B cell (primary cell): ENCODE results near the gene OTOF. TPM values are rescaled to one million over a fixed set of nuclear protein-coding genes. Genes with fewer than 3 reads are reported as not detected.

ENCODE experiments used
- ATAC-seq: fragments of 200-7000 bp; cut with Tn5 transposase; one replicate; pipeline ENCODE4 v1.10.0; 2021; ENCODE audit warnings: low read depth, mild to moderate bottlenecking, moderate number of reproducible peaks, moderate library complexity
- CTCF ChIA-PET: fragments of 350-600 bp; sonication (Branson Sonifier 250); formaldehyde crosslinking; loops from one replicate; lab custom pipeline; 2021; ENCODE audit warnings: antibody characterized with exemption, inconsistent platforms; lab: Charles Lee
- POLR2A ChIA-PET: fragments of 350-600 bp; sonication (Branson Sonifier 250); formaldehyde crosslinking; loops from one replicate; lab custom pipeline; 2021; ENCODE audit warnings: antibody characterized with exemption; lab: Charles Lee
- DNase-seq: peaks from one replicate; pipeline ENCODE4 v3.0.0; 2013
- H2AFZ ChIP-seq: 2 replicates; pipeline ENCODE4 v1.6.1; 2012; ENCODE audit warnings: mild to moderate bottlenecking, low read depth, low read length; ENCODE audit not compliant: insufficient read depth, poor library complexity, severe bottlenecking
- H3K27ac ChIP-seq, 2 donors: 1 replicate in 1 of 2; 2 replicates in 1 of 2; pipeline ENCODE4 v1.5.1; 2012 to 2013; ENCODE audit warnings: low read length in 2 of 2, mild to moderate bottlenecking in 2 of 2, moderate library complexity in 1 of 2
- H3K27me3 ChIP-seq, 4 experiments: fragments of 200-600 bp in 1 of 4; sonication (generic) in 1 of 4; replicated peaks in 1 of 4; 1 replicate in 2 of 4; 2 replicates in 2 of 4; pipeline versions ENCODE4 v1.6.1 to v1.7.0; 2013 to 2016; ENCODE audit warnings: low read length in 3 of 4, mild to moderate bottlenecking in 2 of 4, mixed read lengths in 1 of 4, moderate library complexity in 1 of 4; ENCODE audit not compliant: insufficient read depth in 4 of 4, control insufficient read depth in 3 of 4; ENCODE audit errors: control extremely low read depth in 1 of 4
- H3K36me3 ChIP-seq, 2 experiments: replicated peaks in 1 of 2; 1 replicate in 1 of 2; 2 replicates in 1 of 2; pipeline versions ENCODE4 v1.6.1 to v1.7.1; 2013; ENCODE audit warnings: low read length in 1 of 2; ENCODE audit not compliant: insufficient read depth in 2 of 2, control insufficient read depth in 1 of 2; ENCODE audit errors: control extremely low read depth in 1 of 2, extremely low read depth in 1 of 2
- H3K4me1 ChIP-seq, 2 donors: fragments of 200-600 bp in 1 of 2; sonication (generic) in 1 of 2; 1 replicate in 1 of 2; 2 replicates in 1 of 2; pipeline versions ENCODE4 v1.5.1 to v1.6.1; 2013 to 2017; ENCODE audit warnings: low read length in 2 of 2; ENCODE audit not compliant: control insufficient read depth in 2 of 2, insufficient read depth in 2 of 2
- H3K4me2 ChIP-seq: replicated peaks from 2 replicates; pipeline ENCODE3; 2012; ENCODE audit warnings: mild to moderate bottlenecking, low read depth, low read length; ENCODE audit not compliant: poor library complexity, severe bottlenecking
- H3K4me3 ChIP-seq, 5 experiments: fragments of 200-600 bp in 1 of 5; sonication (generic) in 1 of 5; 1 replicate in 3 of 5; 2 replicates in 2 of 5; pipeline versions ENCODE4 v1.5.1 to v1.7.0; 2011 to 2016; ENCODE audit warnings: low read length in 4 of 5, mild to moderate bottlenecking in 4 of 5, low read depth in 2 of 5, control low read depth in 1 of 5, moderate library complexity in 1 of 5; ENCODE audit not compliant: insufficient read depth in 1 of 5; ENCODE audit errors: control extremely low read depth in 1 of 5, extremely low read depth in 1 of 5
- H3K79me2 ChIP-seq: fragments of 200-600 bp; sonication (generic); one replicate; pipeline ENCODE4 v1.6.0; 2016; ENCODE audit warnings: low read length; ENCODE audit not compliant: control insufficient read depth, insufficient read depth
- H3K9ac ChIP-seq: fragments of 200-600 bp; sonication (generic); 2 replicates; pipeline ENCODE4 v1.6.1; 2017; ENCODE audit warnings: mild to moderate bottlenecking, low read length, moderate library complexity
- H3K9me3 ChIP-seq, 3 donors: one replicate each; pipeline versions ENCODE4 v1.6.1 to v1.7.1; 2013; ENCODE audit warnings: low read length in 2 of 3; ENCODE audit not compliant: control insufficient read depth in 2 of 3, insufficient read depth in 1 of 3; ENCODE audit errors: control extremely low read depth in 1 of 3
- H4K20me1 ChIP-seq: 2 replicates; pipeline ENCODE4 v1.6.0; 2012; ENCODE audit warnings: mild to moderate bottlenecking, low read length; ENCODE audit not compliant: insufficient read depth, control insufficient read depth, poor library complexity, severe bottlenecking
- H3K27ac Mint-ChIP-seq: one replicate; pipeline ENCODE4 v1.8.0; 2021; ENCODE audit warnings: mixed read lengths
- H3K27me3 Mint-ChIP-seq: one replicate; pipeline ENCODE4 v1.8.0; 2021; ENCODE audit warnings: mixed read lengths
- H3K4me1 Mint-ChIP-seq: one replicate; pipeline ENCODE4 v1.8.0; 2021; ENCODE audit warnings: mixed read lengths
- H3K4me3 Mint-ChIP-seq: one replicate; pipeline ENCODE4 v1.8.0; 2021; ENCODE audit warnings: mixed read lengths
- H3K9me3 Mint-ChIP-seq: one replicate; pipeline ENCODE4 v1.8.0; 2022; ENCODE audit warnings: mixed read lengths; ENCODE audit not compliant: insufficient read depth
- CTCF ChIP-seq: fragments of 200-600 bp; IDR thresholded peaks from one replicate; pipeline ENCODE4 v1.8.0; 2022; ENCODE audit warnings: antibody characterized with exemption, mild to moderate bottlenecking
- EZH2 ChIP-seq: IDR thresholded peaks from 2 replicates; pipeline ENCODE4 v1.6.1; 2012; ENCODE audit warnings: borderline replicate concordance, low read depth, mild to moderate bottlenecking, moderate library complexity, low read length; ENCODE audit not compliant: insufficient read depth, poor library complexity, severe bottlenecking
- WGBS: methylation state at CpG from one replicate; pipeline ENCODE4 v1.1.5; 2013; ENCODE audit warnings: missing lambda C conversion rate; ENCODE audit not compliant: insufficient coverage; 5-methylcytosine and 5-hydroxymethylcytosine counted together
- intact Hi-C: fragments of 100-400 bp; cut with micrococcal nuclease; formaldehyde crosslinking; loops from one replicate; pipeline ENCODE4 v1.10.0; 2022
- polyA plus RNA-seq: library from polyadenylated mRNA; depleted of rRNA; stranded (reverse); fragments of >200 nt; gene quantifications from 2 replicates; pipeline ENCODE4 v1.2.3, GENCODE V29; 2012
- total RNA-seq, 2 donors: library from RNA; stranded (reverse); fragments of 120-200 nt in 1 of 2; gene quantifications; 1 replicate in 1 of 2; 2 replicates in 1 of 2; pipeline versions ENCODE4 v1.2.3 to v1.2.4, GENCODE V29; 2013 to 2022

The OTOF gene
- total and polyA plus RNA-seq, 2 donors (not counting 1 experiment from before 2014, with no cell fraction given), result not detected

- peaks cover 10% of the 10 kb centered on the region for H3K27me3 Mint-ChIP-seq
- peaks cover 3% of the 10 kb centered on the region for H3K9me3 Mint-ChIP-seq
- Histone ChIP-seq H3K27ac (no peak overlapping the region), H3K4me1 (no peaks in the 10 kb centered on the region), H3K27me3 (peaks cover 0 to 4% (median 0%) of the 10 kb centered on the region in 4 experiments), H4K20me1 (no peaks in the 10 kb centered on the region), H3K9ac (no peak overlapping the region), H2AFZ (no peak overlapping the region), H3K79me2 (no peaks in the 10 kb centered on the region), H3K9me3 (no peaks in the 10 kb centered on the region), H3K4me2 (no peak overlapping the region), H3K36me3 (no peaks in the 10 kb centered on the region), H3K4me3 (no peak overlapping the region)
- H3K4me3 Mint-ChIP-seq, result no peak overlapping the region
- TF ChIP-seq CTCF (no peak), EZH2 (no peak)
- CTCF ChIA-PET, result no interaction called here
- WGBS, result 96% methylated on average over 8 of the region's 10 CpGs
- intact Hi-C loops, result no loop called here
- H3K27ac Mint-ChIP-seq, result no peak overlapping the region
- ATAC-seq, result no peak
- no peak for DNase-seq
- H3K4me1 Mint-ChIP-seq, result no peaks in the 10 kb centered on the region
- POLR2A ChIA-PET, result no interaction called here
Observed at GRCh38 chr2:26454561-26455001, 23.3 kb downstream of the OTOF start.

GRCh38 chr2:26453421-26454329, 24.2 kb downstream of the OTOF start:
- CTCF ChIA-PET, result no interaction called here
- Histone ChIP-seq H3K36me3 (no peaks in the 10 kb centered on the region), H4K20me1 (no peaks in the 10 kb centered on the region), H2AFZ (no peak overlapping the region), H3K9ac (no peak overlapping the region), H3K4me3 (no peak overlapping the region), H3K27ac (no peak overlapping the region), H3K9me3 (no peaks in the 10 kb centered on the region), H3K27me3 (peaks cover 0 to 4% (median 0%) of the 10 kb centered on the region in 4 experiments), H3K4me1 (no peaks in the 10 kb centered on the region), H3K4me2 (no peak overlapping the region), H3K79me2 (no peaks in the 10 kb centered on the region)
- Mint-ChIP-seq H3K27ac (no peak overlapping the region), H3K27me3 (peaks cover 10% of the 10 kb centered on the region), H3K4me1 (no peaks in the 10 kb centered on the region), H3K4me3 (no peak overlapping the region), H3K9me3 (peaks cover 3% of the 10 kb centered on the region)
- TF ChIP-seq EZH2 (no peak), CTCF (no peak)
- no peak for DNase-seq
- intact Hi-C loops, result no loop called here
- ATAC-seq, result no peak
- WGBS, result 89% methylated on average over 9 of the region's 11 CpGs
- POLR2A ChIA-PET, result no interaction called here
